GM19328 (cell line): ENCODE data around the gene PCBP1.
"Not testable (repeated sequence)": the region's sequence is repeated elsewhere in the genome, so short reads cannot be mapped to it uniquely, and the experiment has no call there.

Experiments used
- ATAC-seq: cut with Tn5 transposase; IDR thresholded peaks from one replicate; pipeline ENCODE4 v1.9.1; 2021; ENCODE audit warnings: mild to moderate bottlenecking, moderate library complexity; ENCODE audit not compliant: unreplicated experiment

The PCBP1 gene

GRCh38 chr2:70123051-70123828 lies 36.0 kb downstream of the PCBP1 start:
- ATAC-seq = no peak

- ATAC-seq = no peak
These were observed 36.5 kb downstream of the PCBP1 start for GRCh38 chr2:70123829-70124116.

- no peak for ATAC-seq
These were observed 37.8 kb downstream of the PCBP1 start for GRCh38 chr2:70124983-70125480.

GRCh38 chr2:70125498-70125898 lies 38.2 kb downstream of the PCBP1 start:
- no peak for ATAC-seq

- no peak for ATAC-seq
These were observed 39.1 kb downstream of the PCBP1 start for GRCh38 chr2:70126413-70126812.

- ATAC-seq = no peak
These were observed 40.7 kb downstream of the PCBP1 start for GRCh38 chr2:70128005-70128404.

GRCh38 chr2:70131344-70132143 lies 44.3 kb downstream of the PCBP1 start:
- ATAC-seq = not testable (repeated sequence)

GRCh38 chr2:70132244-70133126 lies 45.2 kb downstream of the PCBP1 start:
- no peak for ATAC-seq

GRCh38 chr2:70133127-70133452 lies 45.8 kb downstream of the PCBP1 start:
- ATAC-seq = no peak

- ATAC-seq = no peak
These were observed 46.4 kb downstream of the PCBP1 start for GRCh38 chr2:70133491-70134322.

- not testable (repeated sequence) for ATAC-seq
These were observed 47.2 kb downstream of the PCBP1 start for GRCh38 chr2:70134323-70134983.
